Mucosa of stomach (tissue), 1 donor: ENCODE measurements around the gene PHF19.

Experiments
- H3K27me3 ChIP-seq: one replicate; pipeline ENCODE4 v1.7.0; 2013; ENCODE audit warnings: mild to moderate bottlenecking, low read length; ENCODE audit not compliant: control insufficient read depth, insufficient read depth
- H3K36me3 ChIP-seq: one replicate; pipeline ENCODE4 v1.7.0; 2013; ENCODE audit warnings: low read length; ENCODE audit not compliant: control insufficient read depth, insufficient read depth
- H3K4me1 ChIP-seq: one replicate; pipeline ENCODE4 v1.7.0; 2013; ENCODE audit warnings: mild to moderate bottlenecking, low read length; ENCODE audit not compliant: control insufficient read depth, insufficient read depth
- H3K4me3 ChIP-seq: one replicate; pipeline ENCODE4 v1.7.0; 2013; ENCODE audit warnings: low read length
- H3K9ac ChIP-seq: one replicate; pipeline ENCODE4 v1.7.0; 2013; ENCODE audit warnings: mild to moderate bottlenecking, low read length, moderate library complexity
- H3K9me3 ChIP-seq: one replicate; pipeline ENCODE4 v1.7.0; 2013; ENCODE audit warnings: mild to moderate bottlenecking, low read length, moderate library complexity; ENCODE audit not compliant: control insufficient read depth
- donor health status: Pancreatic carcinoma.

PHF19 gene

DNA sequence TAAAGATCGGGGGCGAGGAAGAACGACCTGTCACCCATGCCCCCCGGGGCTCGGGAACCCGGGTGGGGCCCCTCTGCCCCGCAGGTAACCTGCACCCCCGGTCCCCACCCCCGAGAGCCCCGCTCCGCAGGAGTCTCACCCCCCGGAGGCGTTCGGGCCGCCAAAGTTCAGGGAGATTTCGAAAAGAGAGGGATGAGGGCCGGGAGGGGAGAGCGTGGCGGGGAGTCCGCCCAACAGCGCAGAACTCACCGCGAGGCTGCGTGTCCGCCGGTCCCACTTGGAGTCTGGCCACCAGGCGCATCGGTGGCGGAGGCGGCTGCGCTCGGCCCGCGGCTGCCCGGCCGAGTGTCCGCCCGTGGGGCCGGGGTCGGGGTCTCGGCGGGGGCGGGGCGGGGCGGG, at the start of gene PHF19:
PHF19 (minus strand) TSS at position 347 of the 399 bp plus-strand sequence. CDS start 2,447 bp downstream, outside the sequence.
- Histone ChIP-seq H3K9ac (peak within 1 kb of the TSS; percentile 78), H3K27me3 (no peaks in the 10 kb centered on the region), H3K4me1 (peaks cover 10% of the 10 kb centered on the region), H3K9me3 (no peaks in the 10 kb centered on the region), H3K36me3 (peaks cover 7% of the 10 kb centered on the region), H3K4me3 (peak within 1 kb of the TSS; percentile 49)

DNA sequence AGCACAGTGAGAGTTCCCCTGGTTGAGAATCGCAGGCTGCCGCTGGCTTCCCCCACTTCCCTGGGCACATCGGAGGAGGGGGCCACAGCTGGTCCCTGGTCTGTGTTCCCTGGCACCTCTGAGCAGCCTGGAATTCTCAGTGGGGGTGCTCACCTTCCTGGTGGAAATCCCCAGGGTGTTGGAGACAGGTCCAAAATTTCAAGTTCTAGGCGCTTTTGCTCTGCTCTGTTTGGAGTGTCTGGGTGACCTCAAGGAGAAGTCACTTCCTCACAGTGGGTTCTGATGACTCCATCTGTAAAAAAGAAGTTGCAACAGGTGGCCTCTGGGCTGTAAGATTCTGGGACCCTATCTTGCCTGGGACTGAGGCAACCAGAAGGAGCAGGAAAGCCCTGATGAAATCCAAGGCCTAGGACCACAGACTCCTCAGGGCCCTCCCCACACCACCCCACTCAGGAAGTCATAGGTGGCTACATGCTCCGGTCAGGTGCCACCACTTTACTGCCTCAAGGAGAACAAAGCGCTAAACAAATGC, 49.5 kb upstream of the PHF19 start, which contains the start of gene TRAF1:
TRAF1 (minus strand) TSS at position 400 of the 532 bp plus-strand sequence. CDS start 721 bp downstream, outside the sequence.
- Histone ChIP-seq H3K9ac (peak within 1 kb of the TSS; percentile 50), H3K4me1 (peaks cover 4% of the 10 kb centered on the region), H3K36me3 (no peaks in the 10 kb centered on the region), H3K4me3 (no peak within 1 kb of the TSS), H3K9me3 (no peaks in the 10 kb centered on the region), H3K27me3 (no peaks in the 10 kb centered on the region)

DNA sequence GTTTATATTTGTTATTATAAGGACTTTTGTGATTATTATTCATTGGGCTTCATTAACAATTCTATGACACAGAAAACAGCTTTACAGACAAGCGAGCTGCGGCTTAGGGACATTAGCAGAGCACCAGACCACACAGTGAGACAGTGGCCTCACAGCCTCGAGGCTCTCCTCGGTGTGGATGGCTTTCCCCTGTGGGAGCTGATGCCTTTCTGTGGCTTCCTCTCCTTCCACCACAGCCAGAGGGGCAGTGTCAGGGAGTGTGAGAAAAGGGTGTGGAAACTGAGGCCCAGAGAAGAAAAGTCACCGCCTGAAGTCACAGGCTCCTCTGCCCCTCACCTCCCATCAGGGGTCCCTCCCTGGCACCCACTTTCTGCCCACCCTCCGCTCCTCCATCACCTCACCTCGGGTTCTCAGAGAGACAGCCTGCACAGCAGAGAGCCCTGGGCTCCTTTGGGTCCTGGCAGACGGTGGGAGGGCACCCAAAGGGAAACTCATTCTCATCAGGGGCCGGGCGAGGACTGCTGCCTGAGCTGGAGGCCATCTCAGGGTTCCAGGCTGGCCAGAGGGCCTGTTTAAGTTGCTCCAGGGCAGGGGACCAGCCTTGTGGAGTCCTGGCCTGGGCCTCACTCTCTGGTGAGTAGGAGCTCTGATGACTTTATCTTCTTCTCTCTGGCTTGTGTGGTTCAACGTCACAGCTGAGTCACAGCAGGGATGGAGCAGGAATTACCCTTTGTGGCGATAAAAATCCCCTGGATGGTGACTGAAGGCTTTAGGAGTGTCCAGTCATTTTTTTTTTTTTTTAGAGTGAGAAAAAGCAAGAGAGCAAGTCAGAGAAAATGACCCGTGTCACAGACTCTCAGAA, 48.8 kb upstream of the PHF19 start:
- H3K9me3 ChIP-seq = no peaks in the 10 kb centered on the region
- H3K9ac ChIP-seq = peak overlapping the region; percentile 50
- no peaks in the 10 kb centered on the region for H3K4me1 ChIP-seq
- H3K36me3 ChIP-seq = no peaks in the 10 kb centered on the region
- H3K27me3 ChIP-seq = no peaks in the 10 kb centered on the region
- no peak overlapping the region for H3K4me3 ChIP-seq

DNA sequence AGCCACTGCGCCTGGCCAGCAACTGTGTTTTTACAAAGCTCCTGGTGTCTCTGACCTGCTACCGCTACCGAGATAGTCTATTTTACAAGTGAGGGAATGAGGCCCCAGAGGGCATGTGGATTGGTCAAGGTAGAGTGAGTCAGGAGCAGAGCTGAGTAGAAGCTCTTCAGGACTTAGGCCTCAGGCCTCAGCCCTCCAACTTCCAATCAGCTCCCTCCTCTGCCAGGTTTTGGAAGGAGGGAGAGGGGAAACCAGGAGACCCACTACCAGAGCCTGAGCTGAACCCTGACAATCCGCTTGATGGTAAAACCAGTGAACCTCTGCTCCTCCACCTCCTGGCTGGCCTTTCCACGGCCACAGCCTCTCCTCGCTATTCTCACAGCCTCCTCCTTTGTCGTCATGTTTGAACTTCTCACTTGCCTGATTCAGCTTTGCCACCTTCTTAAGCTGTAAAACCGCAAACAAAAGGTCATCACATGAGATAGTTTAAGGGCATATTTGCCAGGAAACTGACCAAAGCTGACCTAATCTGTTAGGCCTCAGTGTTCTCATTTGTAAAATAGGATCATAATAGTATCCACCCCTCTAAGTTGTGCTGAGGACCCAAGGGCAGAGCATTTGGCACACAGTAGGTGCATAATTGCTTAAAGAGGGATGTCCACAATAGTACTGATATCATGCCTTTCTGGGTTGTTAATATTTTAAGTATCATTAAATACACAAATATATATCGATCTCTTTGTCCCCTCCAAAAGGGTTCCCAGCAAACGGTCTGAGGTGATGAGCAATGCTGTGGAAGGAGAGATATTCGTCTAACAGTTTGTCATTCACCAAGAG, 47.9 kb upstream of the PHF19 start:
- no peaks in the 10 kb centered on the region for H3K9me3 ChIP-seq
- no peaks in the 10 kb centered on the region for H3K36me3 ChIP-seq
- H3K9ac ChIP-seq = no peak overlapping the region
- no peak overlapping the region for H3K4me3 ChIP-seq
- H3K27me3 ChIP-seq = no peaks in the 10 kb centered on the region
- no peaks in the 10 kb centered on the region for H3K4me1 ChIP-seq

DNA sequence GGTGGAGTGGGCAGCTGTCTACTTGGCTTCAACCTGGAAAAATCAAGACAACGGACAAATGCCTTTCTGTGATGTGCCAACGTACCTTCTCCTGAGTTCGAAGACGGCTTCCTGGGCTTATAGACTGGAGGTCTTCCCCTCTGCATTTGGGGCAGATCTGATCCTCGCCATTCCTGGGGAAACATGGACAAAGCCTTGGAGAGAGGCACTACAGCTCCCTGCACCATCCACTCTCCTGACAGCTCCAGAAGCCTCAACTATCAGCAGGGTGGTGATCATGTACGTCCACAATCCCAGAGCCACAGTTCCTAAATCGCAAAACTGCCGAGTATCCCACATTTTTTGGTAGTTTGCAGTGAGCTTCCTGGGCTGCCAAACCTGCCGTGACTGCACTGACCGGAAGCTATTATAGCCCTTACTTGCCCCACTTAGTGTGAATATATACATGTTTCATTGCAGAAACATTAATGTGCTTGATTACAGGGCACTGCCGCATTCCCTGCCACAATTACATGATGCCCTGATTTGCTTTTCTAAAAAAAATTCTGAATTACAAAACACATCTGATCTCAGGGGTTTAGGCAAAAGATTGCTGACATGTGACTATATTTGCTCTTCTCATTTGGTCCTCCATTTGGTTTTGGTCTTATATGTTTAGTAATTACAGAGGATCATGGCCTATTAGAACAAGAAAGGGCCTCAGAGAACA, 46.8 kb upstream of the PHF19 start:
- H3K9ac ChIP-seq = no peak overlapping the region

DNA sequence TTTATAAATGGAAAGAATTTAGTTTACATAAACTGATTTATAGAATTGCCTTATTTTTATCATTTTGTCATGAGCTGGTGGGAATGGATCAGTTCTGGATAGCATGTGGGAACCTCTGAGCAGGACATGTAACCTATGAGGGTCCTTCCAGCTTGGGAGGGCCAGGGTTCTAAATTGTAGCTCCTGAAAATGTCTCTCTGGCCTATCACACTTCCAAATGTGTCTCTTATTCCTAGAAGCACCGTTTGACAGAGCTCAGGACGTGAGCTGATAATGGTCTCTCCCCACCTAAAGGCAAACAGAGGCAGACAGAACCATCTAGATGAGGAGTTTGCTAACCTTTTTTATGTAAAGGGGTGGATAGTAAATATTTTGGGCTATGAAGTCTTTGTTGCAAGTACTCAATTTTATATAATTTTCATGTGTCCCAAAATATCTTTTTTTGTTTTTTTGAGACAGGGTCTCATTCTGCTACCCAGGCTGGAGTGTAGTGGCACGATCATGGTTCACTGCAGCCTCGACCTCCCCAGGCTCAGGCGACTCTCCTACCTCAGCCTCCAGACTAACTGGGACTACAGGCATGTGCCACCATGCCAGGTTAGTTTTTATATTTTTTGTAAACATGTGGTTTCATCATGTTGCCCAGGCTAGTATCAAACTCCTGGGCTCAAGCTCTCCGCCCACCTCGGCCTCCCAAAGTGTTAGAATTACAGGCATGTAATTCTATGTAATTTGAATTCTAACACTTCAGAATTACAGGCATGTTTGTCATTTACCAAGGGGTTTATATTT, 45.6 kb upstream of the PHF19 start:
- no peaks in the 10 kb centered on the region for H3K9me3 ChIP-seq
- no peak overlapping the region for H3K9ac ChIP-seq
- H3K4me3 ChIP-seq = no peak overlapping the region
- no peaks in the 10 kb centered on the region for H3K36me3 ChIP-seq
- no peaks in the 10 kb centered on the region for H3K4me1 ChIP-seq
- no peaks in the 10 kb centered on the region for H3K27me3 ChIP-seq

More for the DNA sequence above, 46.8 kb upstream of the PHF19 start:
- H3K4me3 ChIP-seq = no peak overlapping the region
- no peaks in the 10 kb centered on the region for H3K4me1 ChIP-seq
- H3K36me3 ChIP-seq = no peaks in the 10 kb centered on the region
- H3K27me3 ChIP-seq = no peaks in the 10 kb centered on the region
- no peaks in the 10 kb centered on the region for H3K9me3 ChIP-seq

DNA sequence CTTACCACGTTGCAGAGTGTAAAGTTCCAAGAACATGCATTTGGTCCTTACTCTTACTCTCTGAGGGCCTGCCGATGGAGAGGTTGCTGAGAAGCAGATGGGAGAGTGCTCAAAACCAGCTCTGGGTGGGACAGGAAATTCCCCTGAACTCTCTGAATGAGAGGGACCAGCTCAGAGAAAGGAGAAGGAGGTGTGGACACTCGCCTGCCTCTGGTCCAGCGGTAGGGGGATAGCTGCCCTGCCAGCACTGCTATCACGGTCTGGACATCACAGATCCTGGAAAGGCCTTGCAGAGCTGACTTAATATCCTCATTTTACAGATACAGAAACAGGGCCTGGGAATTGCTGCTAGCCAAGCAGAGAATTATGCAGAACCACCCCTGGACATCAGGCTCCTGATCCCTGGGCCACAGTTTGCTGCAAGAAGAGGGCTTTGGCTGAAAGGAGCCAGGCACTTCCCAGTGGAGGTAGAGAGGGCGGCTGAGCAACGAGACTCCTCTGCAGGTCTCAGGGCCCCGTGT, 44.7 kb upstream of the PHF19 start:
- H3K9ac ChIP-seq = no peak overlapping the region
- no peaks in the 10 kb centered on the region for H3K4me1 ChIP-seq
- H3K4me3 ChIP-seq = no peak overlapping the region
- no peaks in the 10 kb centered on the region for H3K36me3 ChIP-seq
- no peaks in the 10 kb centered on the region for H3K9me3 ChIP-seq
- H3K27me3 ChIP-seq = no peaks in the 10 kb centered on the region

DNA sequence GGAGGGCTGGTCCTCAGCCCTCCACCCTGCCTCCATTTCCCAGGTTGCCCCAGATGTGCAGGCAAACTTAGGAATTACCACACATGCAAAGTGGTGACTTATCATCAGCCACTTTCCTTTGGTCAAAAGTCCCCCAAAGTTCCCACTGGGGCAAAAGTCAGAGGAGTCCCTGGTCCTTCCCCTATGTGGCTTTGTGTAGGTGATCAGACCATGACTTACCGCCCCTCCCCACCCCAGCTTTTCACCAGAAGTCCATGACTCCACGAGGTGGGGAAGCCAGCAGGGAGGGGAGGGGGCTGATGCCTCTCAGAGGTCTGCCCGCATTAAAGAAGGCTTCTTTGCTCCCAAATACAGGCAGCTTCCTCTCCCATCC, 43.8 kb upstream of the PHF19 start:
- no peak overlapping the region for H3K4me3 ChIP-seq
- H3K9me3 ChIP-seq = no peaks in the 10 kb centered on the region
- no peak overlapping the region for H3K9ac ChIP-seq
- no peaks in the 10 kb centered on the region for H3K4me1 ChIP-seq
- no peaks in the 10 kb centered on the region for H3K36me3 ChIP-seq
- no peaks in the 10 kb centered on the region for H3K27me3 ChIP-seq

DNA sequence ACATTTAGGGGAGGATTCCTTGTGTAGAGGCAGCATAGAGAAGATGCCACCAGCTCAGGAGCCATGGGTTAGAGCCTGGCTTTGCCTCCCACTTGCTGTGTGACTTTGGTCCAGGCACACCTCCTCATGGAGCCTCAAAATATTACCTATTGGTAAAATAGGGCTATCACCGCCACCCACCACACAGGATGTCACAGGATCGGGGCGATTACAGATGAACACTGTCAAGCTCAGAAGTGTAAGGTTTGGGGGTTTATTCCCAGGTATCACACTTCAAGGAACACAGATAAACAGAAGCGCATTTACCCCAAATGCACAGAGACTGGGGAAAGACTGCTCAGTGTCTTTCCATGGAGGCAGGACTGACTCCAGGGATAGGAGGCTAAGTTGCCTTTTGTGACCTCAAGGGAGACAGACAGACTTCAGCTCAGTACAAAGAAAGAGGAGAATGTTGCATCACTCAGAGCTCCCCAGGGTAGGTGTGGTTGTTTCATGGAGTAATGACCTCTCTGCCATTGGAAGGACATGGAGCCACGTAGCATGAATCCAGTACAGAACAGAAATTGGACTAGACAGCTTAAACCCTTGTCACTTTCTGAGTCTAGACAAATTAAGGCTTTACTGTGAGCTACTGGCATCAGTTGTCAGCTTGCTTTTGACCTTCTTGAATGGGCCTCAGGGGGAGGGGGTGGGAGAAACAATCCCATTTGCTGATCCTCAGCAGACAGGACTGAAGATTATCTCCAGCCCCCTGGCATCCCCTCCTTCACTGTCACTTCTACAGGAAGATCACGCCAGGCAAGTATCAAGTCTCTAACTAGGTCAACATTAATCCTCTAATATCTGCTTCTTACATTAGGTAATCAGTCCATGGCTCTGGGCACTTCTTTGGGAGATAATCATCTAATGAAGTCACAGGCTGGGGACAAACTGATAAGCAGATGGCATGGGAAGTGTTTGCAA, 43.1 kb upstream of the PHF19 start:
- no peaks in the 10 kb centered on the region for H3K9me3 ChIP-seq
- no peaks in the 10 kb centered on the region for H3K36me3 ChIP-seq
- no peak overlapping the region for H3K4me3 ChIP-seq
- no peaks in the 10 kb centered on the region for H3K4me1 ChIP-seq
- no peaks in the 10 kb centered on the region for H3K27me3 ChIP-seq
- peak overlapping the region; percentile 11 for H3K9ac ChIP-seq
